ENCODE results near the gene CEP152.
"Not testable (repeated sequence)": the region's sequence is repeated elsewhere in the genome, so short reads cannot be mapped to it uniquely, and the experiment has no call there.

CEP152 gene

DNA sequence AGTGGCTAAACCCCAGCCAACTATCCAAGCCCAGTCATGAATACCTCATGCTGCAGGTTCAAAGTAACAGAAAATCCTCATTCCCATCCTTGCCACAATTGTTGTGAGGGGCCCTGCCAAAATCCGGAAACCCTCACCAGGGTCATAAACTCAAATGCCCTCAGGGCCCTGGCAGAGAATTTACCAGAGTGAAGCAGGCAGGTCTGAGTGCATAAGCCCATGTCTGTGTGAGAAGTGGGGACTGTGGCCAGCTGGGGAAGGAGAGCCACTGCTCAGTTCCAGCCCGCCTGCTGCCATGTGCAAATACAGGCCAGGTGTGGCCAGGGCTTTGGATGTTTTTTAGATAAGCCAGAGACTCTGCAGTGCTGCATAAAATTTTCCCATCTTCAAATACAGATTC, 7.0 kb downstream of the CEP152 start:
- DNase-seq = no peak

DNA sequence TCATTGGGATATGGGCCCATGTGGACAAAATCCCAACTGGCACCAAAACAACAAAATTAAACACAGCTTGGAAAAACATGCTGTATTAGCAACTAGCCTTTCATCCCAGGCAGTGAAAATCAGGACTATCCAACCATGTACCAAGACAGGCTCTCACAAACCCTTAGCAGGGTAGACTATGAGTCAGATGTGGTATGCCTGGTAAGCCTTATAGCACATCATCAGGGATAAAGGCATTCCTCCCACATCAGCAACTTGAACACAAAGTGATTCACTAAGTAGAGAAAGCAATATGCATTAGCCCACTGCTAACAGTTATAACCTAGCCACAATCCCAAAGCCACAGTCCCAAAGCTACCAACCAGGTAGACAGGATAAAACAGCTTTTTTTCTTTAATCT, 8.0 kb downstream of the CEP152 start:
- DNase-seq = no peak

DNA sequence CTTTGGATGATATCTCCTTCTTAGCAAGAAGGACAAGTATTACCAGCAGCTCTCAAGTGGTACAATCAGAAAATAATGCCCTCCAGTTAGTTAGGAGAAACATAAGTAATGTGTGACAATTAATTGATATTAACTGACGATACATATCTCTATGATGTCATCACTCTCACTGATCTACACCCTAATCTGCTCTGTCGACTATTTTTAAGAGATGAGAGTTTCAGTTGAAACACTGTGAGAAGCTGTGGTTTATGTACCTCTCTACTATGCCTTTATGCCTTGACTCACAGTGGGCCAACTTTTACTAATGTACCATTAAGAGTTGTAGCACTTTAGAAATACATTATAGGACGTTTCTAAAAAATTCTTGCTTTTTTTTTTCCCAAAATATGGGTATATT, 8.6 kb downstream of the CEP152 start:
- no peak for DNase-seq

DNA sequence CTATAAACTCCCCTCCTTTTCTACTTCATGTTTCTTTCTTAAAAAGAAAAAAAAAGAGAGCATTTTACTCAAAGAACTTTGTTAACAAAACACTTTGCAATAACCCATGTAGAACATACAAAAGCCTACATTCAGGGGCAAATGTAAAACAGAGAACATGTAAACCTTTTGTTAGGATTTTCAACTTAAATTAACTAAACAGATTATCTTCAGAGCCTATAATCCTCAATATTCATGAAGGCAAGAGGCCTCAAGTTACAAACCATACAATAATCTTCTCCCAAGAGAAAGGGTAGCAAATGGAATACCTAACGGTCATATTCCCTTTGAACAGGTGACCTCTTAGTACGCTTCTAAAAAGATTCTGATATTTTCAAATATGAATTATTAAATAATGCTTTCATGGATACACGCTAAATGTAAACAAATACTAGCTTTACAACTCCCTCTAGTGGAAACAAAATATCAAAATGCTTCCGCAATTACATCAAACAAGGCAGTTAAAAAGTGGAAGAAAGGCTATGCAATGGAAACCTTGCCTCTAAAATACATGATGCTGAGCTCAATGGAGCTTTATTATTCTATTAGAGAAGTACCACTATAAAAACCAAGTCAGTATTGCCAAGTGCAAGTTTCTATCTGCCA, 9.9 kb downstream of the CEP152 start:
- no peak for DNase-seq

DNA sequence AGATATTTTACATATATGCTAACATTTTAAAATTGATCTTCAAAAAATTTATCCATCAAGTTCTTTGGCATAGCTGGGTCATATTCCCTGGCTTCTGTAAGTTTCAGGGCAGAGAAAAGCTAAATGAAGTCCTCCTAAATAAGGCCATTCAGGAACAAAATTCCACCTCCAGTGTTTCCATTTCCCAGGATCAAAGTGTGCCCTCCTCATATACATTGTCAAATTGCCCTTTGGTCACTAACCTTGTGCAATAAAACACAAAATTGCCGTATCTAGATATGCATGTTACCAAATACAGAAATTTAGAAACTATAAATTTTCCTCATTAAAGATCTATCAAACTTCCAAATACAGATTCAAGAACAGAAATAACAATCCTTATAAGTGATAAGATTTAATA, 10.6 kb downstream of the CEP152 start:
- DNase-seq = no peak

DNA sequence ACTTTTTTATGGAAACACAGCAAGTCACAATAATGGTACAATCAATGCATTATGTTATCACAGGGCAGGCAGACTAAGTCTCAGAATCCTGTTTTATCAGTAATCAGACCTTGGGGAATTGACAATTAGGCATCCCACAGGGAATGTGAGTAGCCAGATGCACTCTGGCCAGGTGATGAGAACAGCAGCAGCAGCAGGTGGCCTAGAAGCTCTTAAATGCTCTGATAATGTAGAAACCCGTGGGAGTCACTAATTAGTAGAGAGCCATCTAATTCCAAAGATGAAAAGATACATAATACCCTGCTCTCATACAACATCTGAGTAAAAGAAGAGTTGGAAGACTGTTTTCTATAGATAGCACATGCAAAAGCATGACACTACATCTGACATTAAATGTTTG, 12.6 kb downstream of the CEP152 start:
- DNase-seq = no peak

DNA sequence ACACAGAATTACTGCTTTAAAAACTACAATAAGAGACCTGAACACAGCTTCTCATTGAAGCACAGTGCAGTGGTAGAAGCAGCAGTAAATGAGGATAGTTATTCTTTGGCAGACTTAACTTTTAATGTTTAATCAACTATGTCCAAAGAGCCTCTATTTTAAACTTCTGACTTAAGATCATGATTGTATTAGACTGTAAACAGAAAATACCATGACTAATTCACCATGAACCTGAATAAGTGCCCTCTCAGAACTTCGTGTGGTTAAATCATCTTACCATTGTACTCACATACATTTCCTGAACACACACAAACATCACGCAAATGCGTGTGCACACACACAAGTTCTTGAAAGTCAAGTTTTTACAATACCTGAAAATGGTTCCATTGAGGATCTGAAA, 13.9 kb downstream of the CEP152 start:
- no peak for DNase-seq

DNA sequence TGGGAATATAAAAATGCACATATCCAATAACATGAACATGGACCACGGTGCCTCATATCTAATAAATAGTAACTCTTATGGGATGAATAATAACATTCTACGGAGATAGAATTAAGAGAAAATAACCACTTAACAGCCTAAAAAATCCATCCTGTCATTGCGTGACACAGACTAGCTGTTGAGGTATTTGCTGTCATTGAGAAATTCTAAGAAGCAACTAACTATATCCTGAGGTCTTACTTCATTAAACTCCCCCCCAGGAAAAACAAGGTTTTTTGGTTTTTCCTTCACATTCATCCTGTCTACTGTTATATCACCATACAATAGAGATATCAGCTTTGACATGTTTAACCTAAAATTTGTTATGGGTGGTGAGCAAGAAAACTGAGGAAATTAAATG, 14.3 kb downstream of the CEP152 start:
- no peak for DNase-seq

DNA sequence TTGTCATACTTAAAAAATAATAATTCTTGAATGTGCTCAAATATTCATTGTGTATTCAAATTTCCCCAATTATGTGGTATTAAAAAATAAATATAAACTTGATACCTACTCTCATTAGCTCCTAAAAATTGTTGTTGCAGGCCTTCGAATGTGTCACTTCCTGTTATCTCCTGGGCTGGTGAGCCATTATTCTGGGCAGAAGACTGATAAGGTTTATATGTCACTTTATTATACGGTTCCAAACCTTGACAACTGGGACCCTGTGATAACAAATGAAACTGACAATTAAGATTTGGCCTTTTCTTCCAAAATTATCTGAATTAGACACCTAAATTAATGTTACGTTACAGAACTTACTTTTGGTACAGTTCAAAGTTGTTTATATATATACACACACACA, 15.0 kb downstream of the CEP152 start:
- no peak for DNase-seq

DNA sequence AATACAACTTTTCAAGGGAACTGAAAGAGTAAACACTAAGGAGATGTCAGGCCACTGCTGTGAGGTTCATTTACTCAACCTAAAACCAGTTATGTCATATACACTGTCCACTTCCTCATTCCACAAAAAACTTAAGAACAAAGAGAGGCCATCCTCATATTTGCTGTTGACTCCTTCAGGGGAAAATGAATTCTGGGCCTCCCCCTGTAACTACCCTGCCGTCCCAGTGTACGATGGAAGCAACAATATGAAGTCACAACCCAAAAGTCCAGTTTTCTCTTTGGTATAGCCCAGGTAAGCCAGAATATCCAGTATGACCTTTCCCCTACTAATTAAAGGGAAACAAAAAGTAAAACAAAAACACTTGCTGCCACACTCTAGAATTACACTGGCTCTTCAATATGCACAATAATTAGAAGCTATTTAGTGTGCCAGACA, 16.2 kb downstream of the CEP152 start:
- no peak for DNase-seq

DNA sequence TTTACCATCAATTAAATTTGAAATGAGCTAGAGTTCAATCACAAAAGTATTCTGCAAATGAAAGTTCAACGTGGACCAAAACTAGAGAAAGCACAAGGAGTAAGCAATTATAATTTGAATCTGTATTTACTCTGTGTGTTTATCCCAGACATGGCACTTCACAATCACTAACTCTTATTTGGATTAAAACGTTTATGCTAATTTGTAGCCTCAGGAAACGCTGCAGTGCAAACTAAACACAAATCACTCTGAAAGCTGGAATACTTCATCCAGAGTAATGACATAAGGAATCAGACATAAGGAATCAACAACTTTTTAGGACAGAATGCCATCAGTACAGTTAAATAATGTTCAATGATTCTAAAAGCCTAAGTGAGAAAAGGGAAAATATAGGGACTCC, 18.5 kb downstream of the CEP152 start:
- no peak for DNase-seq

DNA sequence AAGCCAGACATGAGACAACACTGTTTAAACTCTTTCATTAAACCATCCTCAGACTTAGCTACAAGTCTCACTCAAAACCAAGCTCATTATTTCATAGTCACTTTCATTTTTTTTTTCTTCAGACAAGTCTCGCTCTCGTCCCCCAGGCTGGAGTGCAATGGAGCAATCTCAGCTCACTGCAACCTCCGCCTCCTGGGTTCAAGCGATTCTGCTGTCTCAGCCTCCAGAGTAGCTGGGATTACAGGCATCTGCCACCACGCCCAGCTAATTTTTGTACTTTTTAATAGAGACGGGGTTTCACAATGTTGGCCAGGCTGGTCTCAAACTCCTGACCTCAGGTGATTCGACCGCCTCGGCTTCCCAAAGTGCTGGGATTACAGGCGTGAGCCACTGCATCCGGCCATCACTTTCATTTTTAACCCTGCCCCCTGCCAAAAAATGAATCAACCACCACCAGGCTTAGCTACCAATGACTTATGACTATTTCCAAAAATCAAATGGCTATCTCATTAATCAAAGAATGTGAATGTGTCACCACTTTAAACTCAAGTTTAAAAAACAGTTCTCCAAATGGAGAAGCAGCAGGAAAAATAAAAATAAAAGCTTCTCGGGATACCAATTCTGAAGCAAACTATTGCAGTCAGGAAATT, 20.3 kb downstream of the CEP152 start:
- DNase-seq = not testable (repeated sequence)

DNA sequence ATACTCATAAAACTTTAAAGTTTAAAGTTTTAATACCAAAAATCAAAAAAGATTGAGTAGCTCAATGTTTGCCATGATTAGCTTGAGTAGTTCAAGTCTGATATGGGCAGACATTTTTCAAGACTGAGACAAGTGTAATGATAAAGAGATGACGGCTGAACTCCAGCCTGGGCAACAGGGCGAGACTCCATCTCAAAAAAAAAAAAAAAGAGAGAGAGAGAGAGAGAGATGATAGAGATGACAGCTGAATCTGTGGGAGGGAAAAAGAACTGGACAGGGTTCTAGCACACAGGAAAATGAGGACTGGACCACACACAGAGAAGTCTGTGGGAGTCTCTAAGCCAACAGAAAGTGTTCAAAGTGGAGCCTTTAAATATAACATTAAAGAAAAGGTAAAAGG, 25.2 kb downstream of the CEP152 start:
- DNase-seq = no peak

DNA sequence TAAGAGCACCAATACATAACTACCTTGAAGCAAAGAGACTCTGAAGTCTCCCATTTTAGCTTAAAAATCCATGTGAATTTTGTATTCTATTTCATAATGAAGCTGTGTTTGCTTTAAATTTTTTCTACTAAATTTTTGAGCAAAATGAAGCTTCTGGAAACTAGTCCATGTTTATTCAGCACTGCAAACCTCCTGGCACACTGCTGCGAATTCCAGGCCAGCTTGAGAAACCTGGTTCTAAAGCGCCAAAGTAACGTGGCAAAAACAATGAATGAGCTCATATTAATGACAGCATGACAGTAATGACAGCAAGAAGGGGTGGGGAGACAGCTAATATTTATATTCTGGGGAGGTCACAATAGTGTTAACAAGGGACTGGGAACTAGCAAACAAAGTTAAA, 25.7 kb downstream of the CEP152 start:
- no peak for DNase-seq

DNA sequence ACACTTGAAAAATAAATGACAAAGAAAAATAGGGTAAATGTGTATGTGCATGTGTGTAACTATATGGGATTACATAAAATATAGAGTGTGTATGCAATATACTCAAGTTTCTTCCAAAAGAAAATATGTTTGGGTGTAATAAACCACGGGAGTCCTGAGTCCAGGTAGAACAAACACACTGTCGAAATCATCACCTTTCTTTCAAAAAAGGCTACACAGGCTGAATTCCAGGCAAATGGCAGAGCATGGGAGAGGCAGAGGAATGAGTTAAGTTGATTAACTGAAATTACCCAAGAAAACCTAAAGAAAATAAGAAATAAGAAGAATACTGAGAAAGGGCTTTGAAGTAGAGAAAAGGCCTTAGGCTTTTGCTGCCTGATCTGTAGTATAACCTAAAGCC, 26.1 kb downstream of the CEP152 start:
- no peak for DNase-seq

DNA sequence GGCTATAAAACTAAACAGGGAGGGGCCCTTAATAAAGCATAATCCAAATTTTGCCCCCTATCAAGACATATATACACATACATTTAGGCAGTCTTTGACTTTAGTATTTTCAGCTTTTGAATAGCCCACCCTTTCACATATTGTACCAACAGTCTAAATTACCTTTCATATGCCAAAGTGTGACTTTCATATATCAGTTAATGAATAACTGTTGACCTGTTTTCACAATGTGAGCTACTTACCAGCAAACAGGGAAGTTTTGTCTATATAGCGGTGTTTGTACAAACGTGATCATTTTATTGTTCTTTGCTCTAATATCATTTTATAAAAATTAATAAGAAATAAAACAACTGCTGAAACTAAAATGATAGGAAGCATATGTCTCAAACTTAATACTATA, 28.0 kb downstream of the CEP152 start:
- no peak for DNase-seq

DNA sequence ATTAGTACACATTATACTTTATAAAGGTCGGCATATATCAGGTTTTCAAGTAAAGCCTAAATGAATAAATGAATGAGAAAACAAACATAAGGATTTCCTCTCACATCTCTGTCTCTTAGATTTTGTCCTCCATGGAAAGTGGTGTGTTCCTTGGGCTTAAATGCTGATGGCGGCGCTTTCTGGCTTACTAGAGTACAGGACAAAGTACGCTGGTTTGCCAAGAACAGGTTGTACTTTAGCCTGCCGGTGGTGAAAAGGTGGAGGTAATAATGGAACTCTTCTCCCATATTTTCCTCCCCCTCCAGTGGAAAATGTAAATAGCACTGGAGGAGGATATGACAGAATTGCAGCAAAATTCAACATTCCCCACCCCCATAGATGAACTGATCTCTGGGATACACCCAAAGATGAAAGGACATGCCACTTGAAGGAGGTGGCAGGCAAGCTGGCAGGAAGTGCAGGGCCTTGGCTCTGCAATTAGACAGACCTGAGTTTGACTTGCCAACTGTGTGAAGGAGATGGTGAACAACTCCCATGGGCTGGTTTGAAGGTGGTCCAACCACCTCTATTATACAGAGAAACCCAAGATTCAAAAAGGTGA, 29.3 kb downstream of the CEP152 start:
- no peak for DNase-seq

DNA sequence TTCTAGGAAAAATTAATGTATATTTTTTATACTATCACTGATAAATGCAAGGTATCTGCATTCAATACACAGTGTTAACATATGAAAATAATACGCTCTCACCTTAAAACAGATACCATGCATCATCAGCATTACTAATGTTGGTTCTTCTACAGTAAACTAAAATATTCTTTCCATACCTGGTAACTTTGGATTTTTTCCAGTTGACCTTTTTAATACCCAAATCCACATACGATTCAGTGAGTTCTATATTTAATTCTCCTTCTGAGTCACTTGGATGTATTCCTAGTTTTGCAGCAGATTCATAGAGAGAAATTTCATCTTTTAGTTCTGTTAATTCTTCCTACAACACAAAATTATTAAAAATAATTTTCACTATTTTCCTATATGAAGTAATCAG, 29.9 kb downstream of the CEP152 start:
- DNase-seq = no peak

DNA sequence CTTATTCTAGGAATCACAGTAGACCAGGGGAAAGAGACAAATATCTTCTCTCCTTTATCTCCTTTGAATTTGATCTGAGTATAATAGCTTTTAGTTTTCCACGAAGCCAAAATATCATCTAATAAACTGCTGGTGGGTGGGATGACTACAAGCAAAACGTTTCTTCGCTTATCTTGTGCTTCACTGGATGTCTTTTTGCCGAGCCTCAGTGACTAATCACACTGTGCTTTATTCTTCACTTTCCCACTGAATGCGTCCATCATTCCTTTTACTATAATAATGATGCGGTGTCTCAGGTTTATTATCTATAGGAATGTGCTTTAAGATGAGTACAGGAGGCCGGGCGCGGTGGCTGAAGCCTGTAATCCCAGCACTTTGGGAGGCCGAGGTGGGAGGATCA, 32.5 kb downstream of the CEP152 start:
- DNase-seq = no peak

DNA sequence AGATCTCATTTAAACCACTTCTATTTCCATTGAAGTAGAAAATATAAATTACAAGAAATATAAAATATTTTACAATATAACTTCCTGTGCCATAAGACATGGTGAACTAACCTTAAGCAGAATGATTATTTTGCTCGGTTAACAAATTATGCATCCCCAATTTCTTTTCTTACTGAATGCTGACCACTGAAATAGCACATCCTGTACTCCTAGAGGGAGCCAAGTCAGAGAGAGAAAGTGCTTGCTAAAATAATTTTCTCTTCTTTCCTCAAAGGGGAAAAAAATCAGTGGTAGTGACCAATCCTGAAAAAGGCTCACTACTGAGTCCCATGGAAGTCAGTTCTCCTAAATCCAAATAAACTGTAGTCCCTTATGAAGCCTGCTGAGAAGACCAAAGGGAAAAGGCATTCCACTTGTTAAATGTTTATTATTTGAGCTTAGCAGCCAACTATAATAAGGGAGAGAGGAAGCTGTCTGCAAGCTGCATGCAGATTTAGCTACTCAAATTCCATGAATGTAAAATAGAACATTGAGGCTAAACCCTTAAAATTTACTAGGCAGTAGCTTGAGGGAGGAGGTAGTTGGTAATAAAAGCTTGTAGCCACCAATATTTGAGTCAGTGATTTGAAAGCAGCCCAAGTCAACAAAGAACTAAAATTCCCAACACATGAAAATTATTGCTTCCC, 33.1 kb downstream of the CEP152 start:
- no peak for DNase-seq

DNA sequence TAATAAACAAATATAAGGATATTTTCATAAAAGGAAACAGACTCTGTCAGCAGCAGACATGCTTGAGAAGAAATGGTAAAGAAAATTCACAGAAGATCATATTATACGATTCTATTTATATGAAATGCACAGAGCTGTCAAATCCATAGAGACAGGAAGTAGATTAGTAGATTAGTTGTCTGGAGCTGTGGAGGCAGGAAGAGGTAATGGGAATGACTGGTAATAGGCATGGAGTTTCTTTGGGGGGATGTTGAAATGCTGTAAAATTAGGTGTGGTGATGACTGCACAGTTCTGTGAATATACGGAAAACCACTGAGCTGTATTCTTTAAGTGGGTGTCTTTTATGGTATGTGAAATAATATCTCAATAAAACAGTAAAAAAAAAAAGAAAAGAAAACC, 35.3 kb downstream of the CEP152 start:
- DNase-seq = no peak

DNA sequence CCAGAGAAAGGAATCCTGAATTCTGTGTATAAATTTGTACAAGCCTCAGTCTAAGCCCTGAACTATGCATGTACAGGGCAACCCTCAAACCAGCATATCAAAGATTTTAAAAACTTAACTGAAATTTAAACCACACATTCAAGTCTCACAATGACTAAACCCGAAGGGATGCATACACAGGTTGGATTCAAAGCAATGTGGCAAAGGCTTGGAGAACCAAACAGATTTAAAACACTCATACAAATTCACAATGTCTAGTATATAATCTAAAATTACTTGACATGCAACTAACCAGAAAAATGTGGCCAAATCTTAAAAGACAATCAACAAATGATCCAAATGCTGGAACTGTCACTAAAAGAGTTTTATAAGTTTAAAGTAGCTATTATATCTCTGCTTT, 36.4 kb downstream of the CEP152 start:
- no peak for DNase-seq

DNA sequence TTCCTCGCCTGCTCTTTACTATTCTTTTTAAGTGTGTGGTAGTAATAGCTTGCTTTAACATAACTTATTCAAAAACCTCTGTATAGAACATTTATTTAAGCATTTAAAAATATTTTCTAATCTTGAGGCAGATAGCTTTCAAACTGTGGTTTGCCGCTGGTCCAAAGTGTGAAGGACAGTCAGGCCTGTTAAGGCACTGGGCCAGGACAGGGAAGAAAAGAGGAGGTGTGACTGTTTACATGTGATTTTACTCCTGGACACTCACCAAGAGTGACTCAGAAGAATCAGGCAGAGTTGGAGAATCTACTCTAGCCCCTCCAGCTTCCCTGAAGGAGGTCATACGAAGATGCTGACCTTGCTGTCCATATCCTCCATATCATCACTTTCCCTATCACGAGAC, 44.7 kb downstream of the CEP152 start:
- DNase-seq = no peak

DNA sequence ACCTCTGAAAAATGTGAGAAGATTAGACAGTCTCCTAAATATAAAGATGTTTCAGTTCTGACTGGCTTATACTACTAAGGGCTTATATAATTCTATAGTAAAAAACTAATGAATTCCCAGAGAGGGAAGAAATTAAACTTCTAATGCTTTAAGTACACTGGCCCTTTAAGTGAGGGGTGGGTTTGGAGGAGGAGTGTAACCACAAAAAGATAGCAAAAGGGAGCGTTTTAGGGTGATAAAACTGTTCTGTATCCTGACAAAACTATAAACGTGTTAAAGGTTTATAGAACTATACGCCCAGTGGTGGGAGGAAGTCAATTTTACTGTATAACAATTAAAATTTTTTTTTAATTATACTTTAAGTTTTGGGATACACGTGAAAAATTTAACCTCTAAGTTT, 45.8 kb downstream of the CEP152 start:
- DNase-seq = no peak

Measured in activated CD8-positive, alpha-beta memory T cell treated with anti-CD3 and anti-CD28 coated beads, Interleukin-2, amount 50 U/mL, for 48 hours (primary cell).